Breast epithelium (tissue), 3 donors: ENCODE results near the gene ZFTA.

ENCODE experiments used
- CTCF ChIP-seq, 3 donors: fragments of 450-650 bp; IDR thresholded peaks; one replicate each; pipeline ENCODE4 v1.5.1; 2016 to 2017; ENCODE audit warnings: antibody characterized with exemption in 3 of 3, mild to moderate bottlenecking in 3 of 3, moderate library complexity in 3 of 3
- POLR2A ChIP-seq: fragments of 450-650 bp; IDR thresholded peaks from one replicate; pipeline ENCODE4 v1.6.1; 2016; ENCODE audit warnings: antibody characterized with exemption, mild to moderate bottlenecking, moderate library complexity
- POLR2AphosphoS5 ChIP-seq, 3 donors: sonication (generic); formaldehyde crosslinking; IDR thresholded peaks; one replicate each; pipeline ENCODE4 v1.6.1; 2017; ENCODE audit warnings: antibody characterized with exemption in 3 of 3

- TF ChIP-seq CTCF (IDR thresholded peaks at IDR 0.05) (no peak), POLR2AphosphoS5 (IDR thresholded peaks at IDR 0.05) (no peak), POLR2A (no peak)
These were observed 8.0 kb downstream of the ZFTA start for GRCh38 chr11:63760487-63761079.
